ENCODE data around the gene SLC35G1. TPM values are rescaled to one million over a fixed set of nuclear protein-coding genes. Genes with fewer than 3 reads are reported as not detected.

Gene SLC35G1
- total RNA-seq, 4 donors from 2014 or later = 3.4 to 4.2 (median 3.8) TPM

DNA sequence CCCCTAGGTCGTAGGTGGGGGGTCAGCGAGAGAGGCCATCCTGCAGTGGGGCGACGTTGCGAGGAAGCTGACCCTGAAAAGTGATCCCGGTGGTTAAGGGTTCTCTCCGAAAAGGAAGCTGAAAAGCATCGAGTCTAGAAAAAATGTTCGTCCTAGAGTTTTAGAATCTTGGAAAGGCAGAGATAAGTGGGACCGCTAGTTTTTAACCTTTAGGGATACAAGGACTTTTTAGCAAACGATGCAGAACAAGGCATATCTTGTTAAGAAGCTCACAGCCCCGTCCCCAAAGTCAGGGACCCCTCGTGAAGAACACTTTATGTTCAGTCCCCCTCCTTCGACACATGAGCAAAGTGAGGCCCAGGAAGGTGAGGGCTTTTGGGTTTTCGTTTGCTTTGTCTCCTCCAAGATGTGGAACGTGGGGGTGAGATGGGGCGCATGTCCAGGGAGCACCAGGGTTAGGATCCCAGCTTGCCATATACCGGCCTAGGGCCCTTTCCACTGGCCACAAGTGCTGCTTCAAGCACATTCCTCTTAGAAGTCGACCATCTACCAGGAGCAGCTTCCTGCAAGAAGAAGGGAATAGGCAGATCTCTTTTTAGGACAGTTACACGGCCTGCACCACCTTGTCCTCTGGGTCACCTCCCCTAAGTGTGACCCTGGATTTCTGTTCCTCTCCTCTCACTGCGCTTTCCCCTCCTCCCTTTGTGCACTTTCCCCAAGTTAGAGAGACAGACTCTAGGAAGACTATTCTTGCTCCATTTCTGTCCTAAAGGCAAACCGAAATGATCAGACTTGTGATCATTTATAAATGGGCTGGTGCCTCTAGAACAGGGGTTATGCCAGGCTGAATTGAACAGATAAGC lies 969 bp downstream of the SLC35G1 start:
- TF ChIP-seq, protein P1, sequence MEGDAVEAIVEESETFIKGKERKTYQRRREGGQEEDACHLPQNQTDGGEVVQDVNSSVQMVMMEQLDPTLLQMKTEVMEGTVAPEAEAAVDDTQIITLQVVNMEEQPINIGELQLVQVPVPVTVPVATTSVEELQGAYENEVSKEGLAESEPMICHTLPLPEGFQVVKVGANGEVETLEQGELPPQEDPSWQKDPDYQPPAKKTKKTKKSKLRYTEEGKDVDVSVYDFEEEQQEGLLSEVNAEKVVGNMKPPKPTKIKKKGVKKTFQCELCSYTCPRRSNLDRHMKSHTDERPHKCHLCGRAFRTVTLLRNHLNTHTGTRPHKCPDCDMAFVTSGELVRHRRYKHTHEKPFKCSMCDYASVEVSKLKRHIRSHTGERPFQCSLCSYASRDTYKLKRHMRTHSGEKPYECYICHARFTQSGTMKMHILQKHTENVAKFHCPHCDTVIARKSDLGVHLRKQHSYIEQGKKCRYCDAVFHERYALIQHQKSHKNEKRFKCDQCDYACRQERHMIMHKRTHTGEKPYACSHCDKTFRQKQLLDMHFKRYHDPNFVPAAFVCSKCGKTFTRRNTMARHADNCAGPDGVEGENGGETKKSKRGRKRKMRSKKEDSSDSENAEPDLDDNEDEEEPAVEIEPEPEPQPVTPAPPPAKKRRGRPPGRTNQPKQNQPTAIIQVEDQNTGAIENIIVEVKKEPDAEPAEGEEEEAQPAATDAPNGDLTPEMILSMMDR (IDR thresholded peaks at IDR 0.05; ENCODE audit: low read depth) = no peak

DNA sequence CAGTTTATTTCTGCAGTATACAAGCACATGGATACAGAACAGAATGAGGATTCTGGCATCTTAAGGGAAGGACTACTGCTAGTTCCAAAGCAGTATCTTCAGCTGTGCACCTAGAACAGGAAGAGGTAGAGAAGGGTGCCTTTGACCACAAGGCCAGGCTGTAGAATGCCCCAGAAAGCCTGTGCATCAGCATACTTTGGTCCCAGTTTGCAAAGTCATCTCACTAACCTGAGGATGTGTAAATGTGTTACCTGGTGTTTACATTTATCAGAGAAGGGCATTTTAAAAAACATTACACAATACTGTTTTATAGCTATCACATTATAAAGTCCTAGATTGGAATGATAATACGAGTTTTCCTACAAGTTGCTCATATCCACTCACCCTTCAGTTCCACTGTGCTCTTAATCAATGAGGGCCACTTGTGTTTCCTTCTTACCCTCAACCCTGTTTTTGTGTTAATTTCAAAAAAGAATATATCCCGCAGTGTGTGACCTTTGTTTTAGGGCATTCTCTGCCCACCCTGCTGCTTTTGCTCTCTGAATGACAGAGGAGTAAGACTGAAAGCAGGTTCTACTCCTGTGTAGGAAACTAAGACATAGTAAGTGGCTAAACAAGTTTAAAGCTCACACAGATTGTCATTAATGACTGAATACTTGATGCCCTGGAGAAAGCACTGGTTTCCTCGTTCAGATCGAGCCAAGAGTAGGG lies 3.4 kb downstream of the SLC35G1 start:
- TF ChIP-seq, protein P1 (IDR thresholded peaks at IDR 0.05; ENCODE audit: low read depth) = no peak

DNA sequence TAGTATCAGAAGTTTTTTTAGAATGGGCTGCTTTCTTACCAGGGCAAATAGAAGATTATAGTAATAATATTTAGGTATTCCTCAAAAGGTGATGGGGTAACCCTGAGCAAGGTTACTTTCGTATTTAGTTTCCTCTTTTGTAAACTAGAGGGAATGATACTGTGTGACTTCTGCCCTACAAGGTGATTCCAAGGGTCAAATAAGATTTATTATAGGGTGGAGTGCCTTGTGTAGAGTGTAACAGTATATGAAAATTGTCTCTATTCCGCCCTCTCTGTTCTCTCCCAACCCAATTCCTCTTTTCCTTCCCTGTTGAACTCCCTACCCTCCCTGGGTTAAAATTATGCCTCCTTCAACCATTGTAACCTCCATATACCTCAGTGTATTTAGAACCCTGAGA lies 5.3 kb downstream of the SLC35G1 start:
- TF ChIP-seq, protein P1 (IDR thresholded peaks at IDR 0.05; ENCODE audit: low read depth) = no peak

DNA sequence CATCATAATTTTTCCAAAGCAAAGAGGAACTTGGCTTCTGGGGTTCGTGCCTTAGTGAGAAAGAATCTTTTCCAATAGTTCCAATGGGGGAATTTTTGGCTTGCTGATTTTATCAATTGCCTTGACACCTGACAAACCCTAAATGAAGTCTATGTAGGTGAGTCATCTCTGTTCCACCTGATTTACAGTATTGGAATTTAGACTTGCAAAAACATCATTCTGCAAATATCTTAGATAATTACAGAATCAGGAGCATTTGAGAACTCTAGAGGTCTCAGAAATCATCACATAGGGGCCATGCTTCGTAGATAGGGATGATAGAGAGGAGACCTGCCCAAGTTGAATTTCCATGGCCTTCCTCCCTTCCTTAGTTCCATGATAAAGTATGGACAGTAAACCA lies 9.3 kb downstream of the SLC35G1 start:
- TF ChIP-seq, protein P1 (IDR thresholded peaks at IDR 0.05; ENCODE audit: low read depth) = no peak

DNA sequence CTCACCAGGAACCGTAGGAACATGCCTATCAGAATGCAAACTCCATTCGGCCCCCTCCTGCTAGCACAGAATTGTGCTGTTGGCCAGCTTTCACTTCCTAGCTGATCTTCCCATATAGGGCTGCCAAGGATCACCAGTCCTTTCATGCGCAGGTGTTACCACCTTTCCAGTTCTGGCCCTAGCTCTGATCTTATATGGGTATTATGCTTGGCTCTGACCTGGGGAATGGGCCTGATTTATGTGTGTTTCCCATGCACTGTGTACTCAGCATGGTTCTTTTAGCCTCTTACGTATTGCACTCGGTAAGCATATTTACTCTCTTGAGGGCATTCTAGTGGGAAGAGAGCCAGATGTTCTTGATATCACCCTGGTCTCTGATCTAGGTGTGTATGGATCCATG lies 11.1 kb downstream of the SLC35G1 start:
- TF ChIP-seq, protein P1 (IDR thresholded peaks at IDR 0.05; ENCODE audit: low read depth) = no peak

DNA sequence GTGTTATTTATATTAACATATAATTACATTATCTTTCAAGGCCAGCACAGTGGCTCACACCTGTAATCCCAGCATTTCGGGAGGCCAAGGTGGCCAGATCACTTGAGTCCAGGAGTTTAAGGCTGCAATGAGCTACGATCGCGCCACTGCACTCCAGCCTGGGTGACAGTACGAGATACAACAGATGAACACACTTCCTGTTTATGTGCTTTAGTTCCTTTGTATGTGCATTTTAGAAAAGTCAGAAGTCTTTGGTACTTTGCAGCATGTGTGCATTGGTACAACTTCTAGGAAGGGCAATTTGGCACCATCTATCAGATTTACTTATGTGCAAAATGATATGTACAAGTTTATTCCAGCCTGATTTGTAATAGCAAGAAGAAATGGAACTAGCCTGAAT lies 13.3 kb downstream of the SLC35G1 start:
- TF ChIP-seq, protein P1 (IDR thresholded peaks at IDR 0.05; ENCODE audit: low read depth) = no peak

DNA sequence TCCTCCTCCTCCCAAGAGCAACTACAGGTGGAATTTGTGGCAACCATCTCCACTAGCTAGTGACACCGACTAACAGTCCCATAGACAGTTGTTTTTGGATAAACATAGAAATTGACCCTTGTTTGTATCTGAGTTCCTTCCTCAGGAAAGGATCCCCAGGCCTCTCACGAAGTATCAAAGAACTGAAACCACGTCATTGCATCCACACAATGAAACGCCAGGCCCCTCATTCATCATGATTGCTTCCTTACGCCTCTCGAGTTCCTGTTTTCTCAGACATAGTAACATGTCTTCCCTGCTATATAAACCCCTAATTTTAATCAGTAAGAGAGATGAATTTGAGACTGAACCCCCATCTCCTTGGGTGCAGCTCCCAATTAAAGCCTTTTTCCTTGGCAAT lies 18.1 kb downstream of the SLC35G1 start:
- TF ChIP-seq, protein P1 (IDR thresholded peaks at IDR 0.05; ENCODE audit: low read depth) = no peak
